ENCODE results near the gene SRGAP3.

Gene SRGAP3

DNA sequence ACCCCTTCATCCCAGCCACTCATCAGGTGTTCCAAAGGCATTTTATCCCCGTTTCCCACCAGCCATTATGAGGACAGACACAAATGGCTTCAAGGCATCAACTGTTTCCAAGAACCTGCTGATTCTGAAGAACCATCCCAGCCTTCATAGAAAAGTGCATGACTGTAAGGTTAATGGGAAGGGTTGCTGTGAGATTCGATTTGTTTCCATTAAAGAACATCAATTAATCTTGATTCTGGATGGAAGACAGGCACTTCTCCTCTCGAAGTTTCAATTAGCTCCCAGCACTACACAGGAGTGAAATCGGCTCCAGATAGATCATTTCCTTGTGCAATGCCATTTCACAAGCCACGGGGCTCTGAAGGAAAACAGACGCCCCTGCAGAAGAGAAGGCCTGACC, 25.8 kb downstream of the SRGAP3 start:
- no peak for DNase-seq

DNA sequence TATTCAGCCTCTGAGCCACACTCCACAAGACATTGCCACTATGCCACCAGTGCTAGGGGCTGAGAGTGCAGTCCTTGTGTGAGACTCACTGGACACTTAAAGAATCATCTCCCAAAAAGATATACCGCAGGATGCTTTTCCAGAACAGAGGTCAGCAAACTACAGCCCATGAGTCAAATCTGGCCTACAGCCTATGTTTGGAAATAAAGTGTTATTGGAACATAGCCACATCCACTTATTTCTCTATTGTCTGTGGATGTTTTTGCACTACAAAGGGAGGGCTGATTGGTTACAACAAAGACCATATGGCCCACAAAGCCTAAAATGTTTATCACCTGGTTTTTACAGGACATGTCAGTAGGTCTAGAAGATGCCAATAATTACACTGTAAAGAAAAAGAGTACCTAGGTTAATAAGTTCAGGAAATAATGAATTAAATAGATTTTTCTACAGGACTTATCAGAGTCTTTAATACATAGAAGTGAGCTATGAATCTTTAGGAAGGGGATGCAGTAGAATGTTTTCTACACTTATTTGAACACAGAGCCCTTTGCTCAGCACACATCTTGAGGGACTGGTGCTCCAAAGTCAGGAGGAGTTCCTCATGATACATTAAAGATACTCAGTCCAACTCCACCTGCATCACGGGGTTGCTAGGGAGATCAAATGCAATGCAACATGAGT, 26.3 kb downstream of the SRGAP3 start:
- DNase-seq: no peak

DNA sequence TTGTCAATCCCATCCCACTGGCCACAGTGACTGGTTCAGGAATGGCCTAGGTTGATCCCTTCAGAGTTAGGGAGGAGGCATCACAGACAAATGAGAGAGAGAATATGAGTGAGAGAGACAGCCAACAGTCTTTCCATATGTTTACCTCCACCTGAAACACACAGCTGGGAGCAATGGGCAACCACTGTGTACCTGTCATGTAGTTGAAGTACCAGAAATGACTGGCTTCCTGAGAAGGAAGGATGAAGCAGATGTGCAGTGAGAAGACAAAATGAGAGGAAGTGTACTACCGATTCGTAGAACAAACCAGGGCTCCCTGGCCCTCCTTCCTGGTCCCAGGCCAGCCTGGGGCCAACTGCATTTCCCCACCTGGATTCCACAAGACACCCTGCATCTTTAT, 27.4 kb downstream of the SRGAP3 start:
- no peak for DNase-seq

DNA sequence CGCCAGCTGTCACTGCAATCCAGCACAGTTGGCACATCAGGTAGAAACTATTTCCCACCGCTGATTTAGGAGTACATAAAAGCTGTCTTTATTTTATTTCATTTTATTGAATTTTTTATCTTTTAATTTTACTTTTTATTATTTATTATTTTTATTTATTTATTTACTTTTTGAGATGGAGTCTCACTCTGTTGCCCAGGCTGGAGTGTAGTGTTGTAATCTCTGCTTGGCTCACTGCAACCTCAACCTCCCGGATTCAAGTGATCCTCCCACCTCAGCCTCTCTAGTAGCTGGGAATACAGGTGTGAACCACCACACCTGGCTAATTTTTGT, 31.0 kb downstream of the SRGAP3 start:
- no peak for DNase-seq

DNA sequence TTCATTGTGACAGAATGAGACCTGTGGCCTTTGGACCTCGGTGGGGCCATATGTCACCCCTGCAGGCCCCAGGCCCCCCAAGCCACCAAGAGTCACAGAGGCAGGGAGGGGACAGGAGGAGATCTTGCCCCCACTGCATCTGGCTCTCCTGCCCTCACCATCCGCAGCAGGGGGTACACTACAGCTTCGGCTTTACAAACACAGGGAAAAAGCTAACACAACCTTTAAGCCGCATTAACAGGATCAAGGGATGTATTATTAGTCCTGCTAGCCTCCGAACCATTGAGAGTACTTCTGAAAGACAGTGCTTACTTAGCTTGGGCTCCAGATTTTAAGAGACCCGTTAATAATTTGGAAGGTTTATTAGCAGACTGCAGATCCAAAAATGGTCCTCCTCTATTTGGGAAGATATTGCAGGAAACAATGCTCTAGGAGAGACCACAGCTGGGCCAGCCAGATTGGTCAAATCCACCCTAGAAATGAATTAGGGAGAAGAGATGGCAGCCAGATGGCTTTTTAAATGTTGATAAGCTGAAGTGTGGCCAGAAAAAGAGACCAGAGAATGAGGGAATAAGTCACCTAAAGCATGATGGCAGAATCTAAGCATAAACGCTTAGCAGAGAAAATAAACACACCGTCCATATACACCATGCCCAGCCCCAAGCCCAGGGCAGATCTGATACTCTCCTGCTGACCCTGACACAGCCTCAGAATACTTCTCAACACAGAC, 31.5 kb downstream of the SRGAP3 start:
- no peak for DNase-seq

DNA sequence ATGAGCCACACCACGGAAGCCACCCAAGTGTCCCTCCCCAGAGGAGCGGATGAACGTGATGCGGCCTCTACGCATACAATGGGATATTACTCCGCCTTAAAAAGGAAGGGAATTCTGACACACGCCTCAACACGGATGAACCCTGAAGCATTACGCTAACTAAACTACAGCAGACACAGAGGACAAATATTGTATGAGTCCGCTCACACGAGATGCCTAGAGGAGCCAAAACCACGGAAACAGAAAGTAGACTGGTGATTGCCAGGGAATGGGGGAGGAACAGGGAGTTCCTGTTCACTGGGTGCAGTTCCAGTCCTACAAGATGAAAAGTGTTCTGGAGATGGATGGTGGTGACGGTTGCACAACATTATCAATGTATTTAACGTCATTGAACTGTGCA, 32.7 kb downstream of the SRGAP3 start:
- DNase-seq: no peak

DNA sequence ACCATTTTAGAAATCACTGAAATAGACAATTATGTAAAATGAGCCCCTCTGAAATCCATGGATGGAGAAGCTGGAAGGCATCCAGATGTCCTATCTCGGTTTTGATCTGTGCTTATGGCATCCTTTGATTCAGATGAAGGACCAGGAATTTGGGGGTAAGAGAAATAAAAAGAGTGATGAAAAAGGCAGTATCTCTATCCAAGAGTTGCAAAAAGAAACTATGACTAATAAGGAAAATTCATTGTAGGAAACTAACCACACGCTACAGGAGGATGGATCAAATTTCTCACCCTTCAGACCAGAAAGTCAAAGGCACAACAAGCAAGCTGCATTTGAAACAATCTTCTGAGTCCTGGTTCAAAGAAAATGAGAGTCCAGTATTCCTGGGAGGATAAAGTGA, 34.8 kb downstream of the SRGAP3 start:
- no peak for DNase-seq

DNA sequence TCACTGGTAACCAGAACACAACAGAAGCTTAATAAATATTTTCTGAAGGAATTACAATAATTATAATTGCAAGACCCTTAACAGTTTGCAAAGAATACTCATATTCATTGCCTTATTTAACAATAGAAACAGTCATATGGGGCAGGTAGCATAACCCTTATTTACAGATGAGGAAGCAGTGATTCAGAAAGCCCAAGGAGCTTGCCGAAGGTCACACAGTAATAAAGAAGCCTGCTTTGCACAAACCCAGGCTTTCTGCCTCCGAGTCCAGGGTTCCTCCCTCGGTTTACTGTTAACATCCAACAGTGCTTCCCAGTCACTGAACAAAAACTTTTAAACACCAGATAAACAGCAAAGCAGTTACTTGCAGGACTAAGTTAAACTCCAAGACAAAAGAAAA, 35.3 kb downstream of the SRGAP3 start:
- no peak for DNase-seq

DNA sequence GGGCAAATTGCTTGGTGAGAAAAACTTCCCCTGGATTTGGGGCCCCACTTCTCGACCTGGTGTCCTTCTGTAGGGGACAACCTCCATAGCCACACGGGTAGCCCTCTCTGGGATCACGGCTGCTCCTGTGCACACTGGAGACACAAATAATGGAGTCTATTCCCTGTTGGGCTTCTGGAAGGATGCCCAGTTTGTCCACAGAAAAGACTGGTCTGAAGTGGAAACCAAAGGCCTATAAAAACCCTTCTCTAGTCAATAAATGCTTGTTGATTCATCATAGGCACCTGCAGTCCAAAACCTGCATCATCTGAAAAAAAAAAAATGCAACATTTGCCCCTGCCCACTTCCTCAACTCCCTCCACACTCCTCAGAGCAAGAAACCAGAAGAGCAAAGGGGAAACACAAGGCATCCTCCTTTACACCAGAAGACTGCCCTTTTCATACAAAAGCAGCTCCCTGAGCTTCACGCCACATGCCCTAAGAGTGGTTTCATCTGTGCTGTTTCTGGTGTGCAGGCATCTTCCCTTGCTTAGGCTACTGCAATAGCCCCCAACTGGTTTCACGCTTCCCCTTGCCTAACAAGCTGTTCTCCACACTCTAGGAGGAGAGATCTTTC, 36.3 kb downstream of the SRGAP3 start:
- DNase-seq: no peak

DNA sequence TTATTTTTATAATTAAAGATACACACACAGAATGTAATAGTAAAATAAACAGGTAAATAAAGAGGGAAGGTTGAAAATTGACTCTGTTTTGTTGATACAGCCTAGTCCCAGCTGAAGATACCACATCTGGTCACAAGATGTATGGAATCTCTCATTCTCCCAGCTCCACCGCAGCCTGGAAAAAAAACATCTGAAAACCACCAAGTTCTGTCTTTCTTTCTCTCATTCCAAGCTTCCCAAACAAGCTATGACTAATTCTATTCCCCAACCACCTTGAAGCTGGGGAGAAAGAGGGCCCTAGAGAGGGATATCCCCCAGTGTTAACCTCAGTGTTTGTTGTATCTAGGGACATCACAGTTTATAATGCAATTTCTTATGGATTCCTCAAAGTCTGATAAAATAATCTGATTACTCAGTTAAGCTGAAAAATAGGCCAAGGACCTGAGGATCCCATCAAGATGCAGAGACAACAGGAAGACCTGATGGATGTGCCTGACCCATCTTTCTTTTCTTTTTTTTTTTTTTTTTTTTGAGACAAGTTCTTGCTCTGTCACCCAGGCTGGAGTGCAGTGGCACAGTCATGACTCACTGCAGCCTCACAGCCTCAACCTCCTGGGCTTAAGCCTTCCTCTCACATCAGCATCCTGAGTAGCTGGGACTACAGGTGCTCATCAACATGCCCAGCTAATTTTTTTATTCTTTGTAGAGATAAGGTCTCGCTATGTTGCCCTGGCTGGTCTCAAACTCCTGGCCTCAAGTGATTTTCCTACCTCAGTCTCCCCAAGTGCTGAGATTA, 38.1 kb downstream of the SRGAP3 start:
- DNase-seq: no peak

DNA sequence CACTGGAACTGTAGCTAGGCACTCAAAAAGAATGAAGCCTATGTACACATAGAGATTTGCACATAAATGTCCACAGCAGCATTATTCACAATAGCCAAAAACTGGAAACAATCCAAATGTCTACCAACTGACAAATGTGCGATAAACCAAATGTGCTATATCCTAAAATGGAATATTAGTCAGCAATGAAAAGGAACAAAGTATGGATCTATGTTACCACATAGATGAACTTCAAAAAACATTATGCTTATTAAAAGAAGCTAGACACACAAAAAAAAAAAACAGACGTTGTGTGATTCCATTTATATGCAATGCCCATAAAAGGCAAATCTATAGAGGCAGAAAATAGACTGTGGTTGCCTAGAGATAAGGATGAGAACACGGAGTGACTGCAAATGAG, 39.7 kb downstream of the SRGAP3 start:
- DNase-seq: no peak

DNA sequence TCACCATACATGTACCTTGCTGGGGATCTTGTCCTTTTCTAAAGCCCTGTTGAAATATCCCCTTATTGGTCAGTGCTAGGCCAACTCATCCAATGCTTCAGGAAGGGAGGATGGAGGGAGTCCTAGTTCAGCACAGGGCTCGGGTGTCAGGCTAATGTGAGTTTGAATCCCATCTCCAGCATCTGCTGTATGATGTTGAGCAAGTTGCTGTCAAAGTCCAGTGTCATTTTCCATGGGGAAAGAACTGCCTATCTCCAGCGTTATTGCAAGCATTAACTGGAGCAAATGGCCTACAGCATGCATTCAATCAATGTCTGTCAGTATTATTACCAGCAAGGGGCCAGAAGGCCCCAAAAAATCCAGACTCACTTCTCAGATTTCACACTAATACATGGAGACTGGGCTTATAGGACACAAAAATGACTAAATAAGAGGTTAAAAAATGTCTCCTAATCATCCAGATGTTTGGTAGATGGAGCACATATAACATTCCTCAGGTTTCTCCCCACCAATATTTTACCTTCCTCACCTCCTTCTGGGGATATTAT, 40.8 kb downstream of the SRGAP3 start:
- no peak for DNase-seq

DNA sequence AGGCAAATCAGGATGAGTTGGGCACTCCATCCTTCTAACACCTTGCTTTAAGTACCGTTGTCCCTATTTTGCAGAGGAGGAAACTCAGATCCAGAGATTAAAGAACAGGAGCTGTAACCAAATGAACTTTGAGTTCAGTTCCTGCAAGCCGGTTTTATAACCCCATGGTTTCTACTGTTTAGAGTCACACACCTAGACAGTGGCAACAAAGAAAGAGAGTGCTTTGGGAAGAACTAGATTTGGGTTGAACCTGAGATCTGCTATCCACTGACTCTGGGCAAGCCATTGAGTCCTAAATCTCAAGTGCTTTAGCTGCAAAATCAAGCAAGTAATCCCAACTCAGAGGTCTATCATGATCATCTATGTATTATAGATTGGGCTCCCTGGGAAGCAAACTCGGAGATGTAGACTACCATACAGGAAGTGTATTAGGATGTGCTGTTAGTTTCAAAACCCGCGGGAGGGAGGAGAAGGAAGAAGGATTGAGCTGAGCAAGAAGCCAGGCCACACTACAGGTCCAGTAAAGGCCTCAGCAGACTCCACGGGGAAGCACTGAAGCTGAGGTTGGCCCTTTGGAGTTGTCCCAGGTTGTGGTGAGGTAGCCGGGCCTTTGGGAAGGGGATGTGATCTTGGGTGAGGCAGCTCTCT, 42.2 kb downstream of the SRGAP3 start:
- no peak for DNase-seq

DNA sequence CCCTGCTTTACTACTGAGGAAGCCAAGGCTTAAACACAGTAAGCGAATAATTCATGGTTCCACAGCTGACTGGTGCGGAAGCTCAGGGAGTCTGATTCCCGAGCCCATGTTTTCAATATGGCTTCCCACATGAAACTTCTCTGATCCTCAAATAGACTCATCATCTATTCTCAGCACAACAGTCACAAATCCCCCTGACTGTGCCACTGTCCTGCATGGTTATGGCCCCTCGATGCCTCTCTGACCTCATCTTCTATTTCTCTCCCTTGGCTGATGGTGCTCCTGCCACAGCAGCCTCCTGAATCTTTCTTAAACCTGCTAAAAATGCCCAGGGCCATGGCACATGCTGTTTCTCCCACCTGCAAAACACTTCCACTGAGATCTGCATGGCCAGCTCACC, 43.2 kb downstream of the SRGAP3 start:
- DNase-seq: no peak

DNA sequence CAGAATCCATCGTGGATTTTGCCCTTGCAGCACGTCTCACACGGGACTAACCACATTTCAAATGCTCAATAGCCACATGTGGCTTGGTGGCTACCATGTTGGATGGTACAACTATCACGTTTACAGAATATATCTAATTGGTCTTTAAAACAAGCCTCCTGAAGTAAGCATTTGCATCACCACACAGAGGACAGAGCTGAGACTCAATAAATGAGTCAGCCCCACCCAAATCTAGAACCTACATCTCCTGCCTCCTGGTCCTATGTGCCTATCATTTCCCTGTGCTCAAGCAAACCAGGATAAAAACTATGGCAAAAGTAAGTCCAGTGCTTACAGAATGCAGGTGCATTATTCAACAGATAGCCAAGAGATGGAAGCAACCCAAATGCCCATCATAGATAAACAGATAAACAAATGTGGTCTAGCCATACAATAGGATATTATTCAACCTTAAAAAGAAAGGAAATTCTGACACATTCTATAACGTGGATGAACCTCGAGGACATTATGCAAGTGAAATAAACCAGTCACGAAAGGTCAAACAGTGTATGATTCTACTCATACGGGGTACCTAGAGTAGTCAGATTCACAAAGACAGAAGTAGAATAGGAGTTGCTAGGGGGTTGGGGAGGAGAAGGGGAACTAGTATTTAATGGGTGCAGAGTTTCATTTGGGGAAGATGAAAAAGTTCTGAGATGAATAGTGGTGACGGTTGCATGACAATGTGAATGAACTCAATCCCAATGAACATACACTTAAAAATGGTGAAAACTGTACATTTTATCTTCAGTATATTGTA, 43.9 kb downstream of the SRGAP3 start:
- no peak for DNase-seq

DNA sequence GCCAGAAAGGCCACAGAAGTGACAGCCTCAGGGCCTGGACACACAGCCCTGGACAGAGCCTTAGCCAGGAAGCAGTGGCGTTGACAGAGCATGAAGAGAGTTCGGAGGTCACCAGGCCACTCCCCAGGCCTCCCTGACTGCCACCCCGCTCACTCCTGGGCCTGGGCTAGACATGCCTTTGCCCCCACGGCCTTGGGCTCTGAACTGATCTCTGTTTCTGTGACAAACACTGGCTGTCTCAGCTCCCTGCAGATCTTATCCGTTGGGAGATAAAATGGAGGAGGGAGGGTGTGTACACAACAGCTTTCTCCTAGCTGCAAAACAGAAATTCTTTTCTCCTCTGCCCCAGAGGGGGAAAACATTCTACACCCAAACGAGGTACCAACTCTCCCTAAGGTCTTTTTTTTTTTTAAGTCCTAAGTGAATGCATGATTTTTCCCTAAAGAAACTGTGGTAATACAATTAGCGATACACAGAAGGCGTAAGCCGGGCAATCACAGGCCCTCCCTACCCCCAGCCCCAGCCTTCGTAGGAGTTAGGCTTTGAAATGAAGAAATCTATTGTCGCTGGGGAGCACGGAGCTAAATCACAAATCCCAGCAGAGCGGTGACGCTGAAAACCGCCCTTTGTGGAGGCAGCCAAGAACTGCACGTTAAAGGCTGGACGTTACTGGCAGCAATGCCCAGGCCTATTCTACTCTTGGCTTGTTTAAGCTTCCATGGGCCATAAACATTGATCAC, 45.0 kb downstream of the SRGAP3 start:
- DNase-seq: no peak

DNA sequence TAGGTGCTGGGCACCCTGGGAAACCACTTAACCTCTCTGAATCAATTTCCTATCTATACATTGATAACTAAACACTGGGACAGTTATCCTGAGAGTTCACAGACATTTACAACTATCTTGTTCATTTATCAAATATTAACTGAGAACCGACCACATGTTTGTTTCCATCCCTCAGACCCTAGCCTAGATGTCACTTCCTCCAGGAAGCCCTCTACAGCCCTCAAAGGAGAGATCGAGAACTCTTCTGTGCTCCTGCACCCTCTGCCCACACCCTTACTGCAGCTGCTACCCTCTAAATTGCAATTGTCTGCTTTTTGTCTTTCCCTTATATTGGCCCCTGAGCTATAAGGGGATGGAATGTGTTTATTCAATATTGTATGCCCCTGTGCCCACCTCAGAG, 46.1 kb downstream of the SRGAP3 start:
- no peak for DNase-seq

DNA sequence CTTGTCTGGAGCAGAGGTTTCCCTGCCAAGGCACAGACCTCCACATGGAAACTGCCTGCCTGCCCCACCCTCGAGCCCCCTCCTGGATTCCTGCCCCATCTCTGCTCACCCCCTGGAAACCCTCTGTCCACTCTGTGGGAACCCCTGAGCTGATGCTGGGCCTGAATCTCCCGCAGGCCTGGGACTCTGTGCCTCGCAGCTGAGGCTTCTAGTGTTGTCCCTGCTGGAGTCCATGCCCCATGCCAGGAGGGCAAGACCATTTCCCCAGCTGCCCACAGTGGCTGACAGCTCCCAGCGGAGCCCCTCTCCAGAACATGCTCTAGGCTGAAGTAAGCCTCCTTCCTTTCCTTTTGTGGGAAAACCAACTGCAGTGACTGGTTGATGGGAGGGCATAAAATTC, 46.9 kb downstream of the SRGAP3 start:
- no peak for DNase-seq

DNA sequence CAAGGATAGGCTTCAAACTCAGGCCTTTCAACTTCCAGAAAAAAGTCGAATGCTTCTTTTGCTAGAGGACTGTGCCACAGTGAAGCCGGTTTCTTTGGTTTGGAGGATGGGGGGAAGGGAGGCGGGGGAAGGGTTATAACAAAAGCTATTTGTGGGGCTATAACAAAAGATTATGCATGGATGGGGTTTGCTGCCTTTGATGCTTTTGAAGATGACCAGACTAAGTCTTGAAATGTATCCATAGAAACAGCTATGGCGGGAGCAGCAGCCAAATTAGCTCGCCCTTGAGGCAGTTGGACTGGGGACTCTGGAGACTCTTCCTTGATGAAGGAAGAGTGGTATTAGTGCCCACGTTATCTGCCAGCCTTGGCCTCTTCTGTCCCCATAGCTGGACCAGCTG, 47.5 kb downstream of the SRGAP3 start:
- DNase-seq: no peak

DNA sequence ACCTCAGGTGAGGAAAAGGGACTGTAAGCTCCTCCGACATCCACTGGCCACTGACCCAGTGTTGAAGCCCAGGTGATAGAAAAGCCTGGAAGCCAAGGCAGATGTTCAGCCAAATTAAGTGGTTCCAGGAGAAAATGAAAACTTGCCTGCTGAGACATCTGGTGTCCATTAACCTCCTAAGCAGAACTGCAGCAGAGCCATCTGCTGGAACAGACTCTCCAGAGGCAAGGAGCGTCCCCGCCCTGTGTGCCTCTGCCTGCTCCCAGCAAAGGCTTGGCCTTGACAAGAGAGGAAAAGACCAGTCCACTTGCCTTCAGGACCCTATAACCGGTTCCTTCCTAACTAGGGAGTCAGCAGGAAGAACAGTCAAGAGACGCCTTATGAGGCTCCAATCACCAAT, 48.2 kb downstream of the SRGAP3 start:
- DNase-seq: no peak

DNA sequence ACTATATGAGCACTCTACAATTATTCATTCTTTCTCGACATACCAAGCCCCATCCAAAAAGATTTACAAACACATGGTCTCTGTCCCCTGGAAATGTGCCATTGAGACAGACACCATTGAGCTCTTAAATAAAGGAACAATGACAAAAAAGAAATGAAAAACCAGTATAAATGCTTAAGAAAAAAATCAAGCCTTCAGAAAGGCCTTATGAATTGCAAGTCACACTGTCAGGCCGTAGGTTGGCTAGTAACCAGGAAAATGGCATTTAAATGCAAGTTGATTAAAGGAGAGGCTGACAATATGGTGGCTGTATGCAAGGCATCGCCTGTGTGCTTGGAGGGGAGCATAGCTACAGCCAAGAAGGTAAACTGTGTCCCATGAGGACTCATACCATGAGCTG, 49.7 kb downstream of the SRGAP3 start:
- DNase-seq: no peak
